Measurements from ENCODE around the gene ZMYND11. TPM values are rescaled to one million over a fixed set of nuclear protein-coding genes. Genes with fewer than 3 reads are reported as not detected.

ZMYND11 gene
- total RNA-seq, 2 donors from 2014 or later: 34.1 to 48.5 TPM

GRCh38 chr10:275680-276079 is 140.4 kb downstream of the ZMYND11 start:
- H3K27ac ChIP-seq: no peak overlapping the region
- no peaks in the 10 kb centered on the region for H3K4me1 ChIP-seq
- no peak for DNase-seq
- no peaks in the 10 kb centered on the region for H3K9me3 ChIP-seq
- no peak overlapping the region for H3K9ac ChIP-seq (ENCODE audit: low read depth in 2 of 2, low read length in 2 of 2)
- intact Hi-C loops (cut with DNase I): no loop called here
- no peak for TF ChIP-seq CTCF (IDR thresholded peaks at IDR 0.05)
- H3K27me3 ChIP-seq: no peaks in the 10 kb centered on the region
- H3K4me3 ChIP-seq: no peak overlapping the region
- H3K36me3 ChIP-seq: no peaks in the 10 kb centered on the region

- Histone ChIP-seq H3K27ac (no peak overlapping the region), H3K36me3 (no peaks in the 10 kb centered on the region), H3K4me1 (no peaks in the 10 kb centered on the region), H3K9me3 (no peaks in the 10 kb centered on the region), H3K9ac (ENCODE audit: low read depth in 2 of 2, low read length in 2 of 2) (no peak overlapping the region), H3K27me3 (no peaks in the 10 kb centered on the region), H3K4me3 (no peak overlapping the region)
- intact Hi-C loops (cut with DNase I): no loop called here
- TF ChIP-seq CTCF (IDR thresholded peaks at IDR 0.05): no peak
- no peak for DNase-seq
Observed at GRCh38 chr10:277963-278362, 142.7 kb downstream of the ZMYND11 start.

- intact Hi-C loops (cut with DNase I): no loop called here
- no peaks in the 10 kb centered on the region for H3K27me3 ChIP-seq
- no peak for TF ChIP-seq CTCF (IDR thresholded peaks at IDR 0.05)
- H3K9me3 ChIP-seq: no peaks in the 10 kb centered on the region
- no peak overlapping the region for H3K4me3 ChIP-seq
- no peak for DNase-seq
- H3K9ac ChIP-seq (ENCODE audit: low read depth in 2 of 2, low read length in 2 of 2): no peak overlapping the region
- no peak overlapping the region for H3K27ac ChIP-seq
- no peaks in the 10 kb centered on the region for H3K4me1 ChIP-seq
- H3K36me3 ChIP-seq: no peaks in the 10 kb centered on the region
Observed at GRCh38 chr10:278707-279106, 143.5 kb downstream of the ZMYND11 start.

- Histone ChIP-seq H3K4me3 (no peak overlapping the region), H3K36me3 (no peaks in the 10 kb centered on the region), H3K4me1 (no peaks in the 10 kb centered on the region), H3K9ac (ENCODE audit: low read depth in 2 of 2, low read length in 2 of 2) (no peak overlapping the region), H3K27me3 (no peaks in the 10 kb centered on the region), H3K9me3 (no peaks in the 10 kb centered on the region), H3K27ac (no peak overlapping the region)
- no peak for TF ChIP-seq CTCF (IDR thresholded peaks at IDR 0.05)
- DNase-seq: no peak
- intact Hi-C loops (cut with DNase I): no loop called here
Observed at GRCh38 chr10:279232-279631, 144.0 kb downstream of the ZMYND11 start.

- TF ChIP-seq CTCF (IDR thresholded peaks at IDR 0.05): no peak
- intact Hi-C loops (cut with DNase I): no loop called here
- no peaks in the 10 kb centered on the region for H3K9me3 ChIP-seq
- DNase-seq: no peak
- H3K4me3 ChIP-seq: no peak overlapping the region
- H3K36me3 ChIP-seq: no peaks in the 10 kb centered on the region
- H3K27ac ChIP-seq: no peak overlapping the region
- H3K27me3 ChIP-seq: no peaks in the 10 kb centered on the region
- no peak overlapping the region for H3K9ac ChIP-seq (ENCODE audit: low read depth in 2 of 2, low read length in 2 of 2)
- no peaks in the 10 kb centered on the region for H3K4me1 ChIP-seq
Observed at GRCh38 chr10:279655-280054, 144.4 kb downstream of the ZMYND11 start.
